HEK293 (cell line): Measurements from ENCODE around the gene TSPAN7.

Experiments used
- CTCF ChIP-seq: fragments of 450-650 bp; formaldehyde crosslinking; IDR thresholded peaks from 2 replicates; pipeline ENCODE4 v1.5.1; 2016; ENCODE audit warnings: missing biosample characterization, missing genetic modification characterization
- ZBTB17 ChIP-seq: fragments of 450-650 bp; formaldehyde crosslinking; IDR thresholded peaks from 2 replicates; pipeline ENCODE4 v1.5.1; 2016; ENCODE audit warnings: missing biosample characterization, missing genetic modification characterization
- ZNF404 ChIP-seq: fragments of 450-650 bp; formaldehyde crosslinking; IDR thresholded peaks from 2 replicates; pipeline ENCODE4 v1.5.1; 2017; ENCODE audit warnings: missing biosample characterization, missing genetic modification characterization

GRCh38 chrX:38732866-38733265 is 171.5 kb downstream of the TSPAN7 start:
- TF ChIP-seq CTCF (tag by site-specific recombination) (no peak), ZNF404 (tag by site-specific recombination) (no peak), ZBTB17 (tag by site-specific recombination) (no peak)
